Measurements from ENCODE around the gene UROC1. TPM values are rescaled to one million over a fixed set of nuclear protein-coding genes. Genes with fewer than 3 reads are reported as not detected.

Gene UROC1
- total RNA-seq, 3 donors from 2014 or later: not detected

DNA sequence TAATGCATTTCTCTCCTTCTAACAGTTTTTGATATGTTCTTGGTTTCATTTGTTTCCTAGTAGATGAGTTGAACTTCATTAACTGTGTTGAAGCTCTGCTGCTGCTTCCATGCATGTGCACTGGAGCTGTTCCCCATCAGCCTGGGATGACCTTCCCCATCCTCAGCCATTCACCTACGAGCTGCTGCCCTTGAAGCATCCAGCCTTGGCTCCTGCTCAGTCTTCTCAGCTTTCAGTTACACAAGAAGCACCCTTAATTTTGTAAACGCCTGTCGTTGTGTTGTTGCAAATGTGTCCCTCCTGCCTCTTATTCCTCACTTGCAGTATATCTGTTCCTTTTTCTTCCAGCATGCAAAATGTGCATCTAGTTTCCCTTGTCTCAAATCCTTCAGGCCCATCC lies 33.4 kb downstream of the UROC1 start:
- no peaks in the 10 kb centered on the region for H3K9me3 ChIP-seq
- TF ChIP-seq CTCF (IDR thresholded peaks at IDR 0.05): no peak
- H3K36me3 ChIP-seq (ENCODE audit: low read depth): no peaks in the 10 kb centered on the region
- no peaks in the 10 kb centered on the region for H3K4me1 ChIP-seq (ENCODE audit: low read depth)
- intact Hi-C loops (cut with DNase I, micrococcal nuclease): no loop called here
- H3K4me3 ChIP-seq: no peak overlapping the region
- DNase-seq (no peak), ATAC-seq (no peak)

DNA sequence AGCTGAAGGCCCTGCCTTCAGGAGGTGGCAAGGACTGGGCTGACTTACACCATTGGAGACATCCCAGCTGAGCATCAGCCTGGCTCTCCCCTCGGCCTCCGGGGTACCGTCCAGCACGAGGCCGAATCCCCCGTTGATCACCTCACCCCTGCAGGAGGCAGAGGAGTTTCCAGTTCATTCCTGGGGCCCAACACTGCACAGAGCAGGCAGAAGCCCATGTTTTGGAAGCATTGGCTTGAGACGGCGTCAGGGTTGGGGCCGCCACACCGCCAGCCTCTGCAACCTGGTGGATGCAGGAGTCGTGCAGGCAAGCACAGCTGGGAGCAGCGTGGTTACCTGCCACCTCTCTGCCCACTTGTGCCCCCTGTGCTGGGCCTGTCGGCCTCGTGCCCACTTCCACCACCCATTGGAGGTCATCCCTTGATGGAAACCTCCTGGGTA lies 34.2 kb downstream of the UROC1 start:
- DNase-seq (no peak), ATAC-seq (no peak)
- TF ChIP-seq CTCF (IDR thresholded peaks at IDR 0.05): no peak
- intact Hi-C loops (cut with DNase I, micrococcal nuclease): no loop called here
- Histone ChIP-seq H3K4me3 (no peak overlapping the region), H3K36me3 (ENCODE audit: low read depth) (no peaks in the 10 kb centered on the region), H3K9me3 (no peaks in the 10 kb centered on the region), H3K4me1 (ENCODE audit: low read depth) (no peaks in the 10 kb centered on the region)

- peak in 1 of 3 donors; percentile 41 for DNase-seq
- Histone ChIP-seq H3K4me1 (ENCODE audit: low read depth) (no peaks in the 10 kb centered on the region), H3K9me3 (no peaks in the 10 kb centered on the region), H3K36me3 (ENCODE audit: low read depth) (no peaks in the 10 kb centered on the region), H3K4me3 (no peak overlapping the region)
- intact Hi-C loops (cut with DNase I, micrococcal nuclease): no loop called here
- no peak for TF ChIP-seq CTCF (IDR thresholded peaks at IDR 0.05)
- ATAC-seq: no peak
Observed at GRCh38 chr3:126482503-126483255, 34.9 kb downstream of the UROC1 start.

DNA sequence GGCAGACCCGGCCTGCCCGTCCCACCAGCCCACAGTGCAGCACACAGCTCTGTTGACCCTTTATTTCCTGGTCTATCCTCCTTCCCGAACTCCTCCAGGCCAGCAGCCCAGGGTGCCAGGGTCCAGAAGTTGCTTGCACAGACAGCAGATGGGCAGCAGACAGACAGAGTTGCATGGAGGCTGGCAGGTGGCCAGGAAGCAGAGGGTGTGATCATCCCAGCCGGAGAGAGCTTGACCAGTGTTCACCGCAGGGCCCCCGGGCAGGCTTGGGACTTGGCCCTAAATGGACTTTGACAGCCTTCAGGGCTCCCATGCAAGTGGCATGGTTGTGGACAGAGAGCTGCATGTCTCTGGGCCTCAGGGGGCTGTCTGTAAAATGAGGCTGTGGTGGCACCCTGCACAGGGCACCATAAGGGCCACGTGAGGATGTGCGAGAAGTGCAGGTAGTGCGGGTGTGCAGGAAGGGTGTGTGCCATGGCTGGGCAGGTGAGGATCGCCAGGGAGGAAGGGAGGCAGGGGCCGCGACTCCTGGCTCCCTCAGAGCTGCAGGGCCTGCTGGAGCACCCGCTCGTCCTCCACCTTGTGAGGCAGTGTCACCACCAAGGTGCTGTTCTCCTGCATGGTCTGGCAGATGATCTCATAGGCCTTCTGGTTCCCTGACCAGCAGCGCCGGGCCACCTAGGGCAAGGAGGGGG lies 35.6 kb downstream of the UROC1 start:
- DNase-seq (peak; percentile 74 to 76 (median 75)), ATAC-seq (peak; percentile 70)
- TF ChIP-seq CTCF (IDR thresholded peaks at IDR 0.05): no peak
- Histone ChIP-seq H3K4me1 (ENCODE audit: low read depth) (no peaks in the 10 kb centered on the region), H3K4me3 (no peak overlapping the region), H3K9me3 (no peaks in the 10 kb centered on the region), H3K36me3 (ENCODE audit: low read depth) (no peaks in the 10 kb centered on the region)
- intact Hi-C loops (cut with DNase I, micrococcal nuclease): no loop called here

DNA sequence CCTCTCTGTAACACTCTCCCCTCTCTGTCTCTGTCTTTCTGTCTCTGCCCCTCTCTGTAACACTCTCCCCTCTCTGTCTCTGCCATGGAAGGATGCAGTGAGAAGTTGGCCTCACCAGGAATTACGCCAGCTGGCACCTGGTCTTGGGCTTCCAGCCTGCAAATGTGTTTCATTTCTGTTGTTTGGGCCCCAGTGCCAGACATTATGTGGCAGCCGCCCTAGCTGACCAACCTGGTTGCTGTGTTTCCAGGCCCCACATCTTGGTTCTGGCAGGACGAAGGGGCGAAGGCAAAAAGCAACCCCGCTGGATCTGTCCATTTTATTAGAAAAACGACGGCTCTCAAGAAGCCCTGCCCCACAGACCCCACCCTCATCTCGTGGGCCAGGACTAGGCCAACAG lies 36.7 kb downstream of the UROC1 start:
- Histone ChIP-seq H3K4me1 (ENCODE audit: low read depth) (no peaks in the 10 kb centered on the region), H3K4me3 (no peak overlapping the region), H3K9me3 (no peaks in the 10 kb centered on the region), H3K36me3 (ENCODE audit: low read depth) (no peaks in the 10 kb centered on the region)
- intact Hi-C loops (cut with DNase I, micrococcal nuclease): no loop called here
- no peak for TF ChIP-seq CTCF (IDR thresholded peaks at IDR 0.05)
- DNase-seq (no peak), ATAC-seq (no peak)

Data from mucosa of descending colon (tissue), 3 donors.